ENCODE results near the gene RHOBTB3.

- TF ChIP-seq POLR2A (IDR thresholded peaks at IDR 0.05) (no peak), CTCF (IDR thresholded peaks at IDR 0.05) (no peak)
Measured at GRCh38 chr5:95836544-95836943, 105.4 kb downstream of the RHOBTB3 start.
